K562 (cell line): ENCODE results near the gene SLC49A3. TPM values are rescaled to one million over a fixed set of nuclear protein-coding genes. Genes with fewer than 3 reads are reported as not detected.
A peak's percentile ranks its signal among the peaks of the same experiment; 100 is the strongest.

Experiments used
- ATAC-seq: fragments of 200-7000 bp; cut with Tn5 transposase; 3 replicates; pipeline ENCODE4 v1.9.1; 2020; ENCODE audit warnings: moderate library complexity
- BruUV-seq: library from RNA; stranded (reverse); fragments of 400-500 nt; replicated peaks from 2 replicates; lab custom pipeline; 2021; lab: Mats Ljungman, UMichigan
- CTCF ChIA-PET: fragments of 300-600 bp; formaldehyde crosslinking; extraction: SDS; loops from one replicate; lab custom pipeline; 2021; ENCODE audit warnings: low intra/inter-chr PET ratio; lab: Yijun Ruan, JAX
- POLR2A ChIA-PET: fragments of 300-600, 350-650 bp; sonication (Branson Sonifier 250); formaldehyde crosslinking; extraction: SDS; loops from one replicate; lab custom pipeline; 2021; ENCODE audit warnings: antibody characterized with exemption, inconsistent platforms; lab: Yijun Ruan, JAX
- DNase-seq, 4 experiments: peaks; one replicate each; pipeline versions ENCODE4 v3.0.0 to v3.0.0-alpha.2; 2011 to 2018; ENCODE audit warnings: low spot score in 3 of 4, mixed read lengths in 3 of 4; ENCODE audit errors: extremely low read depth in 1 of 4
- FAIRE-seq: peaks from 2 replicates; lab custom pipeline; 2011; peaks lifted over from hg19 to GRCh38; lab: Jason Lieb, UNC
- H2AFZ ChIP-seq: 2 replicates; pipeline ENCODE4 v1.6.0; 2011; ENCODE audit warnings: low read depth, low read length, control low read depth, inconsistent platforms
- H3K27ac ChIP-seq: fragments of 200-600 bp; 3 replicates; pipeline ENCODE4 v1.8.0; 2011; ENCODE audit warnings: low read depth, mild to moderate bottlenecking, control low read depth, inconsistent platforms, low read length, moderate library complexity, mixed read lengths; ENCODE audit errors: extremely low read depth
- H3K27me3 ChIP-seq, 2 experiments: fragments of 300-600 bp in 1 of 2; 2 replicates in 1 of 2; 3 replicates in 1 of 2; pipeline versions ENCODE4 v1.6.0 to v1.8.0; 2011; ENCODE audit warnings: inconsistent platforms in 2 of 2, low read length in 2 of 2, mild to moderate bottlenecking in 1 of 2, mixed read lengths in 1 of 2, moderate library complexity in 1 of 2; ENCODE audit not compliant: control insufficient read depth in 2 of 2, insufficient read depth in 2 of 2
- H3K36me3 ChIP-seq: fragments of 300-600 bp; 3 replicates; pipeline ENCODE4 v1.8.0; 2011; ENCODE audit warnings: mild to moderate bottlenecking, low read length, inconsistent platforms; ENCODE audit not compliant: control insufficient read depth, insufficient read depth
- H3K4me1 ChIP-seq, 2 experiments: fragments of 200-600 bp in 1 of 2; replicated peaks in 1 of 2; 2 replicates in 1 of 2; 3 replicates in 1 of 2; pipeline versions ENCODE4 v1.5.1 to v1.8.0; 2011; ENCODE audit warnings: inconsistent platforms in 2 of 2, low read length in 2 of 2, mild to moderate bottlenecking in 1 of 2, mixed read lengths in 1 of 2, moderate library complexity in 1 of 2; ENCODE audit not compliant: control insufficient read depth in 2 of 2, insufficient read depth in 2 of 2
- H3K4me2 ChIP-seq: 2 replicates; pipeline ENCODE4 v1.6.1; 2011; ENCODE audit warnings: low read length, control low read depth, inconsistent platforms, mixed read lengths; ENCODE audit not compliant: insufficient read depth
- H3K4me3 ChIP-seq: fragments of 200-600 bp; sonication (generic), shearing (Covaris generic); 2 replicates; pipeline ENCODE4 v1.5.1; 2016; ENCODE audit warnings: control low read depth, inconsistent platforms
- H3K79me2 ChIP-seq: fragments of 200-600 bp; 3 replicates; pipeline ENCODE4 v1.8.0; 2011; ENCODE audit warnings: low read length, inconsistent platforms; ENCODE audit not compliant: control insufficient read depth, insufficient read depth
- H3K9ac ChIP-seq, 2 experiments: 2 replicates each; pipeline versions ENCODE4 v1.6.0 to v1.6.1; 2011; ENCODE audit warnings: low read depth in 2 of 2, low read length in 2 of 2, control low read depth in 1 of 2, inconsistent platforms in 1 of 2, mild to moderate bottlenecking in 1 of 2, mixed read lengths in 1 of 2; ENCODE audit not compliant: insufficient read depth in 1 of 2
- H3K9me1 ChIP-seq: one replicate; pipeline ENCODE4 v1.6.0; 2011; ENCODE audit warnings: inconsistent platforms, mild to moderate bottlenecking, low read length, moderate library complexity; ENCODE audit not compliant: control insufficient read depth, insufficient read depth
- H3K9me3 ChIP-seq: replicated peaks from 2 replicates; pipeline ENCODE4 v1.5.1; 2011; ENCODE audit warnings: low read depth, low read length, inconsistent platforms; ENCODE audit not compliant: control insufficient read depth, insufficient read depth
- H4K20me1 ChIP-seq: replicated peaks from 2 replicates; pipeline ENCODE4 v1.6.1; 2011; ENCODE audit warnings: low read length, inconsistent platforms, mixed read lengths; ENCODE audit not compliant: control insufficient read depth, insufficient read depth
- POLR2G ChIP-seq: fragments of 200-400 bp; formaldehyde crosslinking; IDR thresholded peaks from 2 replicates; pipeline ENCODE4 v1.6.1; 2017; ENCODE audit warnings: low read depth, mild to moderate bottlenecking, antibody characterized with exemption, low read length, moderate library complexity
- WGBS: fragments of 100-300 bp; shearing (Covaris generic); methylation state at CpG from one replicate; pipeline ENCODE4 v1.1.6; 2016; ENCODE audit warnings: low coverage, mixed read lengths; ENCODE audit not compliant: insufficient coverage; ENCODE audit errors: missing lambda C conversion rate; 5-methylcytosine and 5-hydroxymethylcytosine counted together
- in situ Hi-C: fragments of 300-500 bp; cut with MboI; formaldehyde crosslinking; loops from 4 replicates; pipeline ENCODE4 v1.15.0; 2018; ENCODE audit warnings: inconsistent platforms, mixed read lengths
- intact Hi-C: fragments of 100-400 bp; cut with micrococcal nuclease; formaldehyde crosslinking; loops from 2 replicates; pipeline ENCODE4 v1.14.2; 2022
- polyA plus RNA-seq, 8 experiments: library from polyadenylated mRNA; depleted of rRNA in 4 of 8; stranded (reverse) in 5 of 8; unstranded in 3 of 8; fragments of >200 nt; fragmentation: Nextera tagmentation in 2 of 8; fragmentation: Illumina TruSeq in 1 of 8; extraction: Ambion mirVana in 2 of 8; extraction: Trizol in 1 of 8; gene quantifications; 2 replicates each; pipeline versions ENCODE4 v1.2.1 to v1.2.3, GENCODE V29; 2011 to 2014; ENCODE audit warnings: inconsistent platforms in 1 of 8, missing spikeins in 1 of 8
- total RNA-seq, 7 experiments: library from RNA; depleted of rRNA in 6 of 7; stranded (reverse); fragments of >200 nt in 6 of 7; fragmentation: Illumina TruSeq in 2 of 7; extraction: Trizol in 2 of 7; gene quantifications; 2 replicates each; pipeline versions ENCODE4 v1.2.1 to v1.2.3, GENCODE V29; 2011 to 2021; ENCODE audit warnings: low replicate concordance in 1 of 7
- TF ChIP-seq, protein P1 (sequence below): fragments of 450-650 bp; IDR thresholded peaks from 2 replicates; pipeline ENCODE4 v1.6.1; 2018; ENCODE audit not compliant: partially characterized antibody

The SLC49A3 gene
- total and polyA plus RNA-seq, 9 of the 15 experiments (the other 6 are each of a cell fraction or from before 2014, with no cell fraction given) = 0.24 to 0.41 TPM; not detected in 7

DNA sequence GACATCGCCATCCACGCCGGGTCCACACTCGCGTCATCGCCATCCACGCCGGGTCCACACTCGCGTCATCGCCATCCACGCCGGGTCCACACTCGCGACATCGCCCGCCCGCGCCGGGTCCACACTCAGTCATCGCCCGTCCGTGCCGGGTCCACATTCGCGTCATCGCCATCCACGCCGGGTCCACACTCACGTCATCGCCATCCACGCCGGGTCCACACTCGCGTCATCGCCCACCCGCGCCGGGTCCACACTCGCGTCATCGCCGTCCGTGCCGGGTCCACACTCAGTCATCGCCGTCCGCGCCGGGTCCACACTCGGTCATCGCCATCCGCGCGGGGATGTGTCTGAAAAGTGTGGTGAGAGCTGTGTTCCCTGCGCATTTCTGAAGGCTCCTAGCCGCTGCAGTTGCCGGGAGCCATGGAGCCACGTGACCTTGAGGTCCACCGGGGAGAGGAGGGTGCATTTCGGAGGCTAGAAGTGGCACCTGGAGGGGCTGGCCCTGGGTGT, 34.0 kb upstream of the SLC49A3 start:
- FAIRE-seq (no peak), DNase-seq (no peak), ATAC-seq (no peak)
- CTCF ChIA-PET = no interaction called here
- in situ Hi-C loops (no loop called here), intact Hi-C loops (no loop called here)
- 96% methylated on average over 23 of the region's 61 CpGs for WGBS
- Histone ChIP-seq H3K27ac (no peak overlapping the region), H2AFZ (no peak overlapping the region), H3K4me2 (no peak overlapping the region), H3K9ac (no peak overlapping the region), H3K79me2 (peaks cover 68% of the 10 kb centered on the region), H3K4me1 (peaks cover 19 to 61% of the 10 kb centered on the region in 2 experiments), H3K9me1 (no peaks in the 10 kb centered on the region), H3K27me3 (no peaks in the 10 kb centered on the region), H4K20me1 (no peaks in the 10 kb centered on the region; the same call in 1 of the 2 replicates), H3K9me3 (peaks cover 1% of the 10 kb centered on the region), H3K36me3 (peaks cover 16% of the 10 kb centered on the region; the same call in 2 of the 3 replicates), H3K4me3 (no peak overlapping the region)
- BruUV-seq = no TSS peak
- TF ChIP-seq, protein P1, sequence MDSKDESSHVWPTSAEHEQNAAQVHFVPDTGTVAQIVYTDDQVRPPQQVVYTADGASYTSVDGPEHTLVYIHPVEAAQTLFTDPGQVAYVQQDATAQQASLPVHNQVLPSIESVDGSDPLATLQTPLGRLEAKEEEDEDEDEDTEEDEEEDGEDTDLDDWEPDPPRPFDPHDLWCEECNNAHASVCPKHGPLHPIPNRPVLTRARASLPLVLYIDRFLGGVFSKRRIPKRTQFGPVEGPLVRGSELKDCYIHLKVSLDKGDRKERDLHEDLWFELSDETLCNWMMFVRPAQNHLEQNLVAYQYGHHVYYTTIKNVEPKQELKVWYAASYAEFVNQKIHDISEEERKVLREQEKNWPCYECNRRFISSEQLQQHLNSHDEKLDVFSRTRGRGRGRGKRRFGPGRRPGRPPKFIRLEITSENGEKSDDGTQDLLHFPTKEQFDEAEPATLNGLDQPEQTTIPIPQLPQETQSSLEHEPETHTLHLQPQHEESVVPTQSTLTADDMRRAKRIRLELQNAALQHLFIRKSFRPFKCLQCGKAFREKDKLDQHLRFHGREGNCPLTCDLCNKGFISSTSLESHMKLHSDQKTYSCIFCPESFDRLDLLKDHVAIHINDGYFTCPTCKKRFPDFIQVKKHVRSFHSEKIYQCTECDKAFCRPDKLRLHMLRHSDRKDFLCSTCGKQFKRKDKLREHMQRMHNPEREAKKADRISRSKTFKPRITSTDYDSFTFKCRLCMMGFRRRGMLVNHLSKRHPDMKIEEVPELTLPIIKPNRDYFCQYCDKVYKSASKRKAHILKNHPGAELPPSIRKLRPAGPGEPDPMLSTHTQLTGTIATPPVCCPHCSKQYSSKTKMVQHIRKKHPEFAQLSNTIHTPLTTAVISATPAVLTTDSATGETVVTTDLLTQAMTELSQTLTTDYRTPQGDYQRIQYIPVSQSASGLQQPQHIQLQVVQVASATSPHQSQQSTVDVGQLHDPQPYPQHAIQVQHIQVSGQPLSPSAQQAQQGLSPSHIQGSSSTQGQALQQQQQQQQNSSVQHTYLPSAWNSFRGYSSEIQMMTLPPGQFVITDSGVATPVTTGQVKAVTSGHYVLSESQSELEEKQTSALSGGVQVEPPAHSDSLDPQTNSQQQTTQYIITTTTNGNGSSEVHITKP = no peak
- peak; percentile 33; the same call in 1 of the 2 replicates for TF ChIP-seq POLR2G
- POLR2A ChIA-PET = no interaction called here
